GM12874 (cell line): Measurements from ENCODE around the gene ERG.
A peak's percentile ranks its signal among the peaks of the same experiment; 100 is the strongest.

Source experiments
- CTCF ChIP-seq: IDR thresholded peaks from 2 replicates; pipeline ENCODE4 v1.5.1; 2011; ENCODE audit warnings: low read depth, mild to moderate bottlenecking, control low read depth, low read length, moderate library complexity; ENCODE audit not compliant: insufficient read depth

Gene ERG

DNA sequence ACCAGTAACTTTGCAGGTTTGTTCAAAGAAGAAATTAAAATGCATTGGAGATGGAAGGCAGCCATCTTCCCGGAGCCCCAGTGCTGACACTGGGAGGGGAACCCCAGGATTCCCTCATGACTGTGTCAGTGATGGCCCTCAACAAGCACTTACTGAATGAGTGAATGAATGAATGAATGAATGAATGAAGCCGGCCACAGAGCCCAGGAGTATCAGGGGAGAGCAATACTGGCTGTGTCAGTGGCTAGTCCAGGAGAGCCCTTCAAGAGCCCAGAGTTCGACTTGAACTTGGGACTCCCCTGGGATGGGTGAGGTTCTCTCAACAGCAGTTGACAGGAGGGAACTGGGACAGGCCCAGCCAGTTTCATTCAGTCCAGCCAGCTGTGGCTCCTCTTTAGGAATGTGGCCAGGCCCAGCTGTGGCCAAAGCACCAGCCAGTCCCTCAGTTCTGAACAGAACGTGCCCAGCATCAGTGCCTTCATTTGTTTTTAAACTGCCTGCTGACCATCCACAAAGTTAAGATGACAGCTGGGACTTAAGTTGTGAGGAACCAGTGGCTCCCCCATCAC, 9.2 kb upstream of the ERG start:
- no peak for TF ChIP-seq CTCF

DNA sequence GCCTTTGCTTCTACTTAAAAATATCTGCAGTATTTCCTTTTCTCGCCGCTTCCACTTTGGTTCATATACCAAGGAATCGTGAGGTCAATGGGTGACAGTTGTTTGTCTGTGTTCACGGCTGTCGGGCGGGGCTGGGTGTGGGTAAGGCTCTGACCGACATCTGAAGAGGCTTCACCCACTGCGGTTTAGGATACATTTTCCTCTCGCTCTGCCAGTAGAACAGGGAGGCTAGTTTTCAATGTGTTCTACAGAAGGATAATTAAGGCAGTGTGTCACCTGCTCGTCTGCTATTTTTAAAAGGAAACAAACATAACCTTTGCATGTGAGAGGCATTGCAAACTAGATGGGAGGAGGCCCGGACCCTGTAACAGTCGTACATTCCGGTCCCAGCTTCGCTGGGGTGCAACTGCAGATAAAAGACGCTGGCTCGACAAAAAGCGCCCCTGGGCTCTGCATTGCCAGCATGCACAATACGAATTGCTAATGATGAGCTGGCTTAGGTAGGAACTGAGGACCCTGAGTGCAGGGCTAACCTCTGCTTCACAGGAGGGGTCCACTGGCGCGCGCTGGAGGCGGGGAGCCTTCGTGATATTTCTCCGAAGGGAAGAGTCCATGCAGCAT, 8.5 kb upstream of the ERG start:
- TF ChIP-seq CTCF = no peak

- TF ChIP-seq CTCF = peak; percentile 42
Observed at GRCh38 chr21:38505654-38506523, 7.6 kb upstream of the ERG start.

DNA sequence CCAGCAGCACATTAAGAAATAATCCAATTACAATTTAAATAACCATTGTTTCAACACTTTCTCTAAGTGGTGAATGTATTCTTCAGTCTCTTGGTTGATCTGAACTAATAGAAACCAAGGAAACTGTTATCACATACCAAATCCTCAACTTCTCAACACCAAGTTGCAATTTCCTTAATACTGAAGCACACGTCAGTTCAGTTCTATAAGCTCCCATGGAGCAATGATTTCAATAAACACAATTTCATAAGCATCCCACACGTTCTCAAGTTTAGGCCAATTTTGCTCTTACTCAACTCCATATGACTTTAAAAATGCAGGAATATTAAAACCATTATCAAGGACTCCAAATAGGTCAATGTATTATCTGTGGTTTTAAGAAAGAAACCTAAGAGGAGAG, 5.8 kb upstream of the ERG start:
- no peak for TF ChIP-seq CTCF

DNA sequence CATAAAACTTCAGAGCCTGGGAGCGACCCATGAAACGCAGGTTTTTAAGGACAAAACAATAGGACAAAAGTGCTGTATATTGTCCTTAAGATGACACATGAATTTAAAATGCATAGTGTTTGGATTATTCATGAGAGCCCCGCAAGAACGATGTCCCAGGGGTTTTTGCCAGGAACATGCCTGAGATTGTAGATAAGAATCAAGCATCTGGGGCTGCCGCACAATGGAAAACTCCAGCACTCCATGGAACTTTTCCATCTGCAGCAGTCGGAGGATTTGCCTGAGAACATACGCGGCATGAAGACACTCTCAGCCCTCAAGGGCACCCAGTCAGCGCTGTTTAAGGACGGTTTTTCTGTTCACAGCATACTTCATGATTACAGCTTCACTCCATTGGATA, 5.3 kb upstream of the ERG start:
- no peak for TF ChIP-seq CTCF

GRCh38 chr21:38500073-38500472, 1.8 kb upstream of the ERG start:
- no peak for TF ChIP-seq CTCF

DNA sequence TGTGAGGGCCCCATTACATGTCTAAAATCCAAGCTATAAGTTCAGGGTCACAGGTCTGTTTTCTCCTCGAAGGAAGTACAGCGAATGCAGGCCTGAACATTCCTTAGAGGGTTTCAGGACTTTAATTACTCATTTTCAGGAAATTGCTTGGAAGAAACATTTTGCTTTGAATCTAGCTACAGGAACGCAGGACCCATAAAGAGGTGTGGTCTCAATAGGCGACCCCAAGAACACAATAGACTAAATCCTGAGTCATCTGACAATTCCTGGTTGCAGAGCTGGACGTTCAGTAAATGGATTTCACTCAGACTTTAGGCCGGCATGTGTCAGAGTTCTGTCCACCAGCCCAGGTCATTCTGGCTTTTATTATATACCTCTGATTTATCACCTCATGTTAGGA, 1.0 kb upstream of the ERG start:
- TF ChIP-seq CTCF = no peak
